DMS53 treated with DMSO at 0.1 percent for 48 hours (cell line): ENCODE results near the gene PDRG1.

Source experiments
- DNase-seq: peaks from one replicate; lab custom pipeline; 2025; ENCODE audit not compliant: unreplicated experiment; lab: John Stamatoyannopoulos, UW

PDRG1 gene

DNA sequence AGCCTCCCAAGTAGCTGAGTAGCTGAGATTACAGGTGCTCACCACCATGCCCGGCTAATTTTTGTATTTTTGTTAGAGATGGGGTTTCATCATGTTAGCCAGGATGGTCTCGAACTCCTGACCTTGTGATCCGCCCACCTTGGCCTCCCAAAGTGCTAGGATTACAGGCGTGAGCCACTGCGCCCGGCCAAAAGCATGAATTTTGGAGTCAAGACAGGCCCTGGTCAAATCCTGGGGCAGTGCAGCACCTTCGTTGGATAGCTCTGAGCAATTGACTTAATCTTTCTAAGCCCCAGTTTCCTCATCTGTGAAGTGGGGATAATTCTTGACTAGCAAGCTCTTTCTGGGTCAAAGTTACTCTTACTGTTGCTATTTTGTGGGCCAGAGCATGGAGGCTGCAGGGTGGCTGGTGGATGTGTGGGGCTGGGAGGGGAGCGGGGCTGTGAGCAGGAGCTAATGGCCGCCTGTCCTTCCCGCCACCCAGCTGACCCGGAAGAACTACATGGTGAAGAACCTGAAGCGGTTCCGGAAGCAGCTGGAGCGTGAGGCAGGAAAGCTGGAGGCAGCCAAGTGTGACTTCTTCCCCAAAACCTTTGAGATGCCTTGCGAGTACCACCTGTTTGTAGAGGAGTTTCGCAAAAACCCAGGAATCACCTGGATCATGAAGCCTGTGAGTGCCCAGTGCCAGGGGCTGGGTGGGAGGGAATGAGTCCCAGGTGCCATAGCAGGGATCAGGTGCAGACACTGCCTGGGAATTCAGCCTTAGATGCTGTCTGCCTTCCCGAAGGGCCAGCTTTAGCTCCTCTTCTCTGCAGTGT lies 42.4 kb downstream of the PDRG1 start:
- DNase-seq: no peak

DNA sequence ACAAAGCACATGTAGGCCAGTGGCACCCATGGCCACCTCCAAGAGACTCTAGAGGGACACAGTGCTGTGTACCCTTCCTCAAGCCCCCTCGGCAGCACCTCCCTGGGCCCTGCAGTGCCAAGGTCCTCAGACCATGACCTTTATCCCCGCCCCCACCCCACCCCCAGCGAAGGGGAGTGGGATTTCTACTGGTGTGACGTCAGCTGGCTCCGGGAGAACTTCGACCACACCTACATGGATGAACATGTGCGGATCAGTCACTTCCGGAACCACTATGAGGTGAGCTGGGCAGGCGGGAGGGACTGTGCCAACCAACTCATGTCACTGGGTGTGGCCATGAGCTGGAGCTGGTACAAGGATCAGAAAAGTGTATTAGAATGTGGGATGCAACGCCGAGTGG lies 43.4 kb downstream of the PDRG1 start:
- DNase-seq: no peak

DNA sequence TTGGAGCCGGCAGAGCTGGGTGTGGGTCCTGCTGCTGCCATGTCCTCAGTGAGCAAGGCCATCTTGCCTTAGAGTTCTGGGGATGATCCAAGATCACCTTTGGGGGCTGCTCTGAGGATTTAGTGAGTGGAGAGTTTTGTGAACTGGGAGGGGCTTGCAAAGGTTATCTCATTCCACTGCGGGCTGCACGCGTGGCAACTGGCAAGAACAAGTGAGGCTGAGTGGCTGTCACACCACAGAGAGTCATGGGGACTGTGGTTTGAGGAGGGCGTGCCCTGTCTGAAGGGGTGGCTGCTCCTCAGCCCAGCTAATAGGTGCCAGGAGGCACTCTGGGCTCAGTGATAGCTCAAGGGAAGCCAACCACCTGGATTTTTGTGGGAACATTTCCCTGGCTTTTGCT lies 43.8 kb downstream of the PDRG1 start:
- no peak for DNase-seq

DNA sequence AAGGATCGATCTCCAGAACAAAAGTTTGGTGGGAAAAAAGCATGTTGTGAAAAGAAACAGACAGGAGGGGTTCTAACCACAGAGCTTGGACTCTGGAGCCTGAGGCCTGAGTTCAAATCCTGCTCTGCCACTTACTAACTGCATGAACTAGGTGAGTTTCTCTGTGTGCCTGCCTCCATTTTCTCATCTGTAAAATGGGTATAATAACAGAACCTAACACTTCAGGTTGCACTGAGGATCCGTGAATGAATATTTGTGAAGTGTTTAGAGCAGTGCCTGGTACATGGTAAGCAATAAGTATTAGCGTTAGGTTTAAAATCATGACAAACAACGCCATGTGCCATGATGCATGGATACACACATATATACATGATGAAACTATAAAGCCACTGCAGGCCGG lies 44.8 kb downstream of the PDRG1 start:
- no peak for DNase-seq

DNA sequence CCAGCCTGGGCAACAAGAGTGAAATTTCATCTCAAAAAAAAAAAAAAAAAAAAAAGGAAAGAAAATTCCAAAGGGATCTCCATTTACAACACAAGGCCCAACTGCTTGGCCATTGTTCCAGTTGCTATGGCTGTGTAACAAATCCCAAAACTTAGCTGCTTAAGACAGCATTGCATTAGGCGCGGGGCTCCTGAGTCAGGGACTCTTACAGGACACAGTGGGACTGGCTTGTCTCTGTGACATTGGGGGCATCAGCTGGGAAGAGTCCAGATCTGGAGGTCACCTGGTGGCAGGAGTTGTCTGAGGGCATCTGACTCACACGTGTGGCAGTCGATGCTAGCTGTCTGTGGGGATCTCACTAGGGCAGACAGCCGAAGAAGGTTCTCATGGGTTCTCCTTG lies 45.8 kb downstream of the PDRG1 start:
- no peak for DNase-seq

DNA sequence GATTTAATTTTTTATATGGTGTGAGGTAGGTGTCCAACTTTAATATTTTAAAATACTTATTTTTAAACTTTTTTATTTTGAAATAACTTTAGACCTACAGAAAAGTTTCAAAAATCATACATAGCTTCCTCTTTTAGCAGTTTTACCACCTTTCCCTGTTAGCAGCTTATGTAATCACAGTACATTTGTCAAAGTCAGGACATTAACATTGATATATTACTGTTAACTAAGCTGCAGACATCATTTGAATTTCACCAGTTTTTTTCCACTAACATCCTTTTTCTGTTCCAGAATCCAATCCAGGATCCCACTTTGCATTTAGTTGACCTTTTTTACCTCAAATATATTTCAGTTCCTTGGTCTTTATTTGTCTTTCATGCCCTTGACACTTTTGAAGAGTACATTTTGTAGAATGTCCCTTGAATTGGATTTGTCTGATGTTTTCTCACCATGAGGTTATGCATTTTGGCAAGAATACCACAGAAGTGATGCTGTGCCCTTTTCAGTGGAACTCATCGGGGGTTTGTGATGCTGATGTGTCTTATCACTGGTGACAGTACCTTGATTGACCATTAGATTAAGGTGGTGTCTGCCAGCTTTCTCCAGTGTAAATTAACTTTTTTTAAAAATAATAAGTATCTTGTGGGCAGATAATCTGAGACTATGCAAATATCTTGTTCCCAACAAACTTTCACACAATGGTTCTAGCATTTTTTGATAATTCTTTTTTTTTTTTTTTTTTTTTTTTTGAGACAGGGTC lies 48.0 kb downstream of the PDRG1 start:
- no peak for DNase-seq

DNA sequence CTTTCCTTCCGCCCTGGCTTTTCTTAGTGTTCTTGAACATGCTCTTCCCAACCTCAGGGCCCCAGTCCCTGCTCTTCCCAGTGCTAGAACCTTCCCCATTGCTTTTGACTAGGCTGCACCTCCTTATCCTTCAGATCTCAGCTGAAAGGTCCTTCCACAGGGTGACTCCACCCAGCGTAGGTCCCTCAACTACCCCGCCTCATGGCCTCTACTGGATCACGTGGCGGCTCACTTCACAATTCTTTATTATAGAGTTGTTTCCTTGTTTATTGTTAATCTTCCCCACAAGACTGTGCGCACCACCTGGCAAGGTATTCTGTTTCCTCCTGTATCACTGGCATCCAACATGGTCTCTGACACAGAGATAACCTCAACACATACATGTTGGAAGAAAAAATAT lies 50.2 kb downstream of the PDRG1 start:
- DNase-seq: no peak

DNA sequence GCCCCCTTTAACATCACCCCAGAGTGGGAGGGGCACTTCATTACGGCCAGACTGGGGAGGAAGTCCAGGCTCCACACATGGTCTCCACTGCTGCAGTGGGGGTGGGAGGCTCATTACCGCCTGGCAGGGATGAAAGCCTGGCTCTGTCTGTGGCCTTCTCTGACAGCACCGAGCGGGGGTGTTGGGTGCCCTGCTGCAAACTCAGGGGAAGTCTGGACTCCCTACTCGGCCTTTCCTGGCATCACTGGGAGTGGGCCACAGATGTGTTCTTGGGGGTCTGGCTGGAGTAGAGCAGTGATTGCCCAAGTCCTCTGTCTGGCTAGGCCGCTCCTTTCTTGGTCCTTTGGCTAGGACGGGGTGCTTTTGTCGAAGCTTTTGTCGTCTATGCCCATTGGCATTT lies 54.3 kb downstream of the PDRG1 start:
- DNase-seq: no peak

DNA sequence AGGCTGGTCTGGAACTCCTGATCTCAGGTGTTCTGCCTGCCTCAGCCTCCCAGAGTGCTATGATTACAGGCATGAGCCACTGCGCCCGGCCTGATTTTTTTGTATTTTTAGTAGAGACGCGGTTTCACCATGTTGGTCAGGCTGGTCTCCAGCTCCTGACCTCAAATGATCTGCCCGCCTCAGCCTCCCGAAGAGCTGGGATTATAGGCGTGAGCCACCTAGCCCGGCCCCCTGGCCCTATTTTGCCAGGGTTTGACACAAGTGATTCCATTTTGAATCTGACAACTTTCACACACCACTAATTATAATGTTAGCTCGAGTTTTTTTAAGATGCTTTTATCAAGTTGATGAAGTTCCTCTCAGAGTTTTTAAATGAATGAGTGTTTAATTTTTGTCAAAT lies 55.8 kb downstream of the PDRG1 start:
- DNase-seq: no peak

DNA sequence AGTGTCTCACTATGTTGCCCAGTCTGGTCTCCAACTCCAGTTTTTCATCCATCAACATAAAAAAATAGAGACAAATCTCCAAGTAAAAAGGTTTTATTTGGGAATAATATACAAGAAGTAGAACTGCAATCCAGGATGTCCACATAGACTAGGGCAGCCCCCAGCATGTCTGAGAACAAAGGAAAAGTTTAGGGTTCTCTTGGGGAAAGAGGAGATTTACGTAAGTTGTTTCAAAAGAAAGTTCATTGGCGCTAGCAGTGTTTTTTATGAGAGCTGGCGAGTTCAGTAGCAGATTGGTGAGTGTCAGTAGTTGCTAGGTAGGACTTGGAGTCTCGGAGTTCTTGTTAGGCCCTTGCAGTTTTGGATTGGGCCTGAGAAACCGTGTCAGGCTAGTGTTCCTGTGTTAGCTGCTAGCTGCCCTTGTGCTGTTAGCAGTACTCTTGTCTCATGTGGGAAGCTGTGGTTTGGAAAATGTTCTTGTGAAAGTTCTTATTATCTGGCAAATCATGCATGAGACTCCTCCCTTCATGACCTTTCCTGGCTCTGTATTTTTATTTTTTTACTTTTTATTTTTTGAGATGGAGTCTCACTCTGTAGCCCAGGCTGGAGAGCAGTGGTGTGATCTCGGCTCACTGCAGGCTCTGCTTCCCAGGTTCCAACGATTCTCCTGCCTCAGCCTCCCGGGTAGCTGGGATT lies 56.7 kb downstream of the PDRG1 start:
- no peak for DNase-seq
